ENCODE data around the gene PLAC8. TPM values are rescaled to one million over a fixed set of nuclear protein-coding genes. Genes with fewer than 3 reads are reported as not detected.

The PLAC8 gene
- total and polyA plus RNA-seq, 2 donors (not counting 1 experiment from before 2014, with no cell fraction given): 125 to 499 TPM

DNA sequence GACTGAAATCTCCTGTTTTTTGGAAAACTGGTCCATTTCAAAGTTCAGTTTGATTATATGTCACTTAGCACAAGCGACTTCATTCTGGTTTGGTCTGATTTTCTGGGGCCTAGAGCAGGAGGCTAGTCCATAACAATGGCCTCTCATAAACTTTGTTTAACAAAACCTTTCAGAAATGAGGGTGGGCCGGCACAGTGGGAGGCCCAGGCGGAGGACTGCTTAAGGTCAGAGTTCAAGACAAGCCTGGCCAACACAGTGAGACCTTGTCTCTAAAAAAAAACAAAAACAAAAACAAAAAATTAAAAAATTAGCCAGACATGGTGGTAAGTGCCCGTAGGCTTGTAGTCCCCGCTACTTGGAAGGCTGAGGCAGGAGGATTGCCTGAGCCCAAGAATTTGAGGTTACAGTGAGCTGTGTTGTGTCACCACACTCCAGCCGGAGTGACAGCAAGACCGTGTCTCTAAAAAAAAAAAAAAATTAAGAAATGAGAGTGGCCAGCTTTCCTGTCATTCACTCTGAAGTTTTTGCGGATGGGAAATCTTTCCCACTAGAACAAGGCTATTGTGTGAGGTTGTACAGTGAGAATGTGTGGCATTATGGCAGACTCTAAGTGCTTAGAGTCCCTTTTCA lies 1.2 kb upstream of the PLAC8 start:
- intact Hi-C loops (cut with micrococcal nuclease): loop anchor here (1.0 to 10.0 kb wide), 2 partner anchors 9 to 211 kb away; partner anchors contain the start of gene THAP9
- Histone ChIP-seq H3K27ac (ENCODE audit: low read length in 2 of 2) (peak overlapping the region; percentile 57 to 80), H3K4me2 (replicated peaks; ENCODE audit: low read depth, low read length, poor library complexity, severe bottlenecking) (peak overlapping the region; percentile 79)

DNA sequence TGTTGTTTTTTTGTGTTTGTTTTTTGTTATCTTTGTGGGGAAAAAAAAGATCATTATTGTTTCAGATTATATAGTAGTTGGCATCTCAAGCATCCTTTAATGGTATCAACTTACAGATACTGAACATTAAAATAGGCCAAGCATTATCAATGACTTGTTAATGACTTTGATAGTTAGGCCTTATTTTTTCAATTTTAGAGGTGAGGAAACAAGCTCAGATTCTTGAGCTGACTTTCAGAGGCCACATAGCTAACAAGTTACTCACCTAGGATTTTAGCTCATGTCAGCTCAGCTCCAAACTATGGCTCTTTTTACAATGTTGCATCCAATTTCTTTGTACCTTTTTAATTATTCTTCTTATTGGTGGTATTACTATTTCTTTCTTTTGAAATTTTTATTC lies 471 bp upstream of the PLAC8 start:
- no peak for DNase-seq
- H3K9ac ChIP-seq (ENCODE audit: low read length): peak overlapping the region; percentile 93
- peak overlapping the region; percentile 79 for H3K4me2 ChIP-seq (replicated peaks; ENCODE audit: low read depth, low read length, poor library complexity, severe bottlenecking)
- no peaks in the 10 kb centered on the region for H3K9me3 ChIP-seq (ENCODE audit: control extremely low read depth in 1 of 3, control insufficient read depth in 2 of 3, insufficient read depth in 1 of 3, low read length in 2 of 3)
- H3K4me3 Mint-ChIP-seq: peak overlapping the region; percentile 93
- TF ChIP-seq, protein P1, sequence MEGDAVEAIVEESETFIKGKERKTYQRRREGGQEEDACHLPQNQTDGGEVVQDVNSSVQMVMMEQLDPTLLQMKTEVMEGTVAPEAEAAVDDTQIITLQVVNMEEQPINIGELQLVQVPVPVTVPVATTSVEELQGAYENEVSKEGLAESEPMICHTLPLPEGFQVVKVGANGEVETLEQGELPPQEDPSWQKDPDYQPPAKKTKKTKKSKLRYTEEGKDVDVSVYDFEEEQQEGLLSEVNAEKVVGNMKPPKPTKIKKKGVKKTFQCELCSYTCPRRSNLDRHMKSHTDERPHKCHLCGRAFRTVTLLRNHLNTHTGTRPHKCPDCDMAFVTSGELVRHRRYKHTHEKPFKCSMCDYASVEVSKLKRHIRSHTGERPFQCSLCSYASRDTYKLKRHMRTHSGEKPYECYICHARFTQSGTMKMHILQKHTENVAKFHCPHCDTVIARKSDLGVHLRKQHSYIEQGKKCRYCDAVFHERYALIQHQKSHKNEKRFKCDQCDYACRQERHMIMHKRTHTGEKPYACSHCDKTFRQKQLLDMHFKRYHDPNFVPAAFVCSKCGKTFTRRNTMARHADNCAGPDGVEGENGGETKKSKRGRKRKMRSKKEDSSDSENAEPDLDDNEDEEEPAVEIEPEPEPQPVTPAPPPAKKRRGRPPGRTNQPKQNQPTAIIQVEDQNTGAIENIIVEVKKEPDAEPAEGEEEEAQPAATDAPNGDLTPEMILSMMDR (IDR thresholded peaks at IDR 0.05): no peak
- no peak for TF ChIP-seq EZH2 (IDR thresholded peaks at IDR 0.05; ENCODE audit: borderline replicate concordance, insufficient read depth, low read depth, low read length, poor library complexity, severe bottlenecking)
- peaks cover 50% of the 10 kb centered on the region for H3K4me1 Mint-ChIP-seq
- no peaks in the 10 kb centered on the region for H3K9me3 Mint-ChIP-seq (ENCODE audit: insufficient read depth)
- CTCF ChIA-PET: interaction anchor here (0.6 to 5.9 kb wide), 11 partner anchors 9 to 169 kb away, joined by 3 to 72 read pairs (median 5); no protein-coding TSS in a partner anchor
- peaks cover 31% of the 10 kb centered on the region in 2 donors for H3K4me1 ChIP-seq (ENCODE audit: control insufficient read depth in 2 of 2, insufficient read depth in 2 of 2, low read length in 2 of 2)
- H3K27ac Mint-ChIP-seq: peak overlapping the region; percentile 90
- intact Hi-C loops (cut with micrococcal nuclease): loop anchor here (1.0 to 10.0 kb wide), 2 partner anchors 9 to 210 kb away; partner anchors contain the start of gene THAP9
- peak overlapping the region; percentile 66 to 100 (median 74) for H3K4me3 ChIP-seq (ENCODE audit: control extremely low read depth in 1 of 5, extremely low read depth in 1 of 5, insufficient read depth in 1 of 5, low read depth in 2 of 5, low read length in 4 of 5)
- POLR2A ChIA-PET: interaction anchor here (0.7 kb wide), 1 partner anchor 59 kb away, joined by 3 read pairs; no protein-coding TSS in a partner anchor
- ATAC-seq (ENCODE audit: low read depth): no peak
- H3K27me3 ChIP-seq (replicated peaks in 1 of 4; ENCODE audit: control extremely low read depth in 1 of 4, control insufficient read depth in 3 of 4, insufficient read depth in 4 of 4, low read length in 3 of 4): no peaks in the 10 kb centered on the region
- no peaks in the 10 kb centered on the region for H4K20me1 ChIP-seq (ENCODE audit: control insufficient read depth, insufficient read depth, low read length, poor library complexity, severe bottlenecking)
- H3K27me3 Mint-ChIP-seq: no peaks in the 10 kb centered on the region
- H2AFZ ChIP-seq (ENCODE audit: insufficient read depth, low read depth, low read length, poor library complexity, severe bottlenecking): peak overlapping the region; percentile 57
- H3K79me2 ChIP-seq (ENCODE audit: control insufficient read depth, insufficient read depth, low read length): peaks cover 67% of the 10 kb centered on the region
- peaks cover 0 to 7% of the 10 kb centered on the region in 2 experiments for H3K36me3 ChIP-seq (replicated peaks in 1 of 2; ENCODE audit: control extremely low read depth in 1 of 2, control insufficient read depth in 1 of 2, extremely low read depth in 1 of 2, insufficient read depth in 2 of 2, low read length in 1 of 2)
- peak overlapping the region; percentile 57 to 80 for H3K27ac ChIP-seq (ENCODE audit: low read length in 2 of 2)

More for the DNA sequence above, 1.2 kb upstream of the PLAC8 start:
- 100% methylated on average over 1 of the region's 8 CpGs for WGBS (ENCODE audit: insufficient coverage)
- Histone ChIP-seq H4K20me1 (ENCODE audit: control insufficient read depth, insufficient read depth, low read length, poor library complexity, severe bottlenecking) (no peaks in the 10 kb centered on the region), H3K4me3 (ENCODE audit: control extremely low read depth in 1 of 5, extremely low read depth in 1 of 5, insufficient read depth in 1 of 5, low read depth in 2 of 5, low read length in 4 of 5) (peak overlapping the region in 1 of 5 experiments; percentile 100), H3K9ac (ENCODE audit: low read length) (no peak overlapping the region), H3K9me3 (ENCODE audit: control extremely low read depth in 1 of 3, control insufficient read depth in 2 of 3, insufficient read depth in 1 of 3, low read length in 2 of 3) (no peaks in the 10 kb centered on the region), H3K27me3 (replicated peaks in 1 of 4; ENCODE audit: control extremely low read depth in 1 of 4, control insufficient read depth in 3 of 4, insufficient read depth in 4 of 4, low read length in 3 of 4) (no peaks in the 10 kb centered on the region), H3K4me1 (ENCODE audit: control insufficient read depth in 2 of 2, insufficient read depth in 2 of 2, low read length in 2 of 2) (peaks cover 27% of the 10 kb centered on the region in 2 donors), H3K36me3 (replicated peaks in 1 of 2; ENCODE audit: control extremely low read depth in 1 of 2, control insufficient read depth in 1 of 2, extremely low read depth in 1 of 2, insufficient read depth in 2 of 2, low read length in 1 of 2) (peaks cover 0 to 7% of the 10 kb centered on the region in 2 experiments), H2AFZ (ENCODE audit: insufficient read depth, low read depth, low read length, poor library complexity, severe bottlenecking) (peak overlapping the region; percentile 16), H3K79me2 (ENCODE audit: control insufficient read depth, insufficient read depth, low read length) (peaks cover 59% of the 10 kb centered on the region)
- ChIA-PET CTCF (interaction anchor here (0.6 to 5.9 kb wide), 4 partner anchors 8 to 168 kb away, joined by 3 to 69 read pairs (median 4); no protein-coding TSS in a partner anchor), POLR2A (interaction anchor here (0.6 kb wide), 1 partner anchor 9 kb away, joined by 7 read pairs; no protein-coding TSS in a partner anchor)
- no peak for TF ChIP-seq EZH2 (IDR thresholded peaks at IDR 0.05; ENCODE audit: borderline replicate concordance, insufficient read depth, low read depth, low read length, poor library complexity, severe bottlenecking)
- peak overlapping the region; percentile 90 for H3K27ac Mint-ChIP-seq
- H3K4me1 Mint-ChIP-seq: peaks cover 43% of the 10 kb centered on the region
- no peaks in the 10 kb centered on the region for H3K9me3 Mint-ChIP-seq (ENCODE audit: insufficient read depth)
- DNase-seq (no peak), ATAC-seq (ENCODE audit: low read depth) (no peak)
- H3K4me3 Mint-ChIP-seq: peak overlapping the region; percentile 44
- no peaks in the 10 kb centered on the region for H3K27me3 Mint-ChIP-seq
